ENCODE results near the gene RIC1.
"Not testable (repeated sequence)": the region's sequence is repeated elsewhere in the genome, so short reads cannot be mapped to it uniquely, and the experiment has no call there.

GRCh38 chr9:5627686-5628085 is 1.2 kb upstream of the RIC1 start:
- TF ChIP-seq POLR2A, CTCF (IDR thresholded peaks at IDR 0.05): not testable (repeated sequence)
